Upper lobe of left lung (tissue), 6 donors: ENCODE data around the gene KLHDC2. TPM values are rescaled to one million over a fixed set of nuclear protein-coding genes. Genes with fewer than 3 reads are reported as not detected.

Source experiments
- ATAC-seq, 2 donors: fragments of 200-7000 bp; cut with Tn5 transposase; one replicate each; pipeline ENCODE4 v1.9.1; 2022; ENCODE audit warnings: mild to moderate bottlenecking in 2 of 2, moderate library complexity in 2 of 2; ENCODE audit not compliant: low FRiP score in 2 of 2
- DNase-seq, 2 donors: peaks; one replicate each; pipeline ENCODE4 v3.0.0-alpha.2; 2019 to 2020
- H3K27ac ChIP-seq, 4 donors: fragments of 200-600 bp; sonication (generic); one replicate each; pipeline ENCODE4 v1.5.1; 2016 to 2019
- H3K27me3 ChIP-seq, 4 donors: fragments of 200-600 bp; sonication (generic); one replicate each; pipeline ENCODE4 v1.5.1; 2017 to 2019
- H3K36me3 ChIP-seq, 4 donors: fragments of 200-600 bp; sonication (generic); one replicate each; pipeline ENCODE4 v1.5.1; 2016 to 2019
- H3K4me1 ChIP-seq, 4 donors: fragments of 200-600 bp; sonication (generic); one replicate each; pipeline ENCODE4 v1.5.1; 2018 to 2019
- H3K4me3 ChIP-seq, 4 donors: fragments of 200-600 bp; sonication (generic); one replicate each; pipeline ENCODE4 v1.5.1; 2017 to 2019; ENCODE audit warnings: mild to moderate bottlenecking in 2 of 4, moderate library complexity in 1 of 4
- H3K9me3 ChIP-seq, 4 donors: fragments of 200-600 bp; sonication (generic); one replicate each; pipeline ENCODE4 v1.5.1; 2018 to 2019
- CTCF ChIP-seq, 6 experiments: fragments of 450-650 bp in 4 of 6; fragments of 200-600 bp in 2 of 6; sonication (generic) in 2 of 6; IDR thresholded peaks; one replicate each; pipeline ENCODE4 v1.5.1; 2016 to 2019; ENCODE audit warnings: antibody characterized with exemption in 6 of 6
- EP300 ChIP-seq, 4 donors: sonication (generic); formaldehyde crosslinking; IDR thresholded peaks; one replicate each; pipeline ENCODE4 v1.5.1; 2017; ENCODE audit warnings: antibody characterized with exemption in 4 of 4, control low read depth in 2 of 4
- POLR2A ChIP-seq, 4 donors: fragments of 450-650 bp; IDR thresholded peaks; one replicate each; pipeline ENCODE4 v1.5.1; 2016 to 2017; ENCODE audit warnings: antibody characterized with exemption in 4 of 4, mild to moderate bottlenecking in 2 of 4
- POLR2AphosphoS5 ChIP-seq, 2 donors: sonication (generic); formaldehyde crosslinking; IDR thresholded peaks; one replicate each; pipeline ENCODE4 v1.5.1; 2017; ENCODE audit warnings: antibody characterized with exemption in 2 of 2
- WGBS, 2 donors: methylation state at CpG; one replicate each; pipeline ENCODE4 v1.1.5; 2017 to 2018; 5-methylcytosine and 5-hydroxymethylcytosine counted together
- total RNA-seq, 6 donors: library from RNA; depleted of rRNA in 4 of 6; stranded (reverse); fragments of >200 nt in 4 of 6; gene quantifications; one replicate each; pipeline versions ENCODE4 v1.1.0 to v1.2.1, GENCODE V29; 2016 to 2021
- donor health status: DM: no; HTN: no; CAD: no; lungs with moderate emphysema.
- donor health status: DM: no; HTN: yes; CAD: no; lungs with severe emphysema.

Gene KLHDC2
- total RNA-seq, 6 donors from 2014 or later: 35.4 to 77.5 (median 53.8) TPM

- Histone ChIP-seq H3K4me3 (no peak overlapping the region), H3K4me1 (no peaks in the 10 kb centered on the region), H3K36me3 (peaks cover 37 to 97% (median 72%) of the 10 kb centered on the region in 4 donors), H3K27ac (no peak overlapping the region), H3K9me3 (no peaks in the 10 kb centered on the region), H3K27me3 (no peaks in the 10 kb centered on the region)
- no peak for DNase-seq
- no peak for ATAC-seq
- WGBS, 2 donors: 89 to 91% methylated on average over 2 of the region's 2 CpGs
- TF ChIP-seq POLR2AphosphoS5 (IDR thresholded peaks at IDR 0.05) (no peak), POLR2A (IDR thresholded peaks at IDR 0.05) (no peak), EP300 (IDR thresholded peaks at IDR 0.05) (no peak), CTCF (IDR thresholded peaks at IDR 0.05) (no peak)
Observed at GRCh38 chr14:49828640-49829039, 60.7 kb downstream of the KLHDC2 start.

Other genes with a start within 250 kb of the KLHDC2 start
- 1,000 to 10,000 TPM in 4 of 6 donors, 100 to 1,000 TPM in 2; 308 to 5,471 (median 1,242) TPM for gene RPS29, start 181.8 kb upstream of the KLHDC2 start, total RNA-seq
- 10 to 100 TPM in 1 of 6 donors, 1 to 10 TPM in 5; 1.6 to 13.6 (median 8.1) TPM for gene LRR1, start 169.2 kb upstream of the KLHDC2 start, total RNA-seq
- 100 to 1,000 TPM in 5 of 6 donors, 10 to 100 TPM in 1; 98.0 to 264 (median 171) TPM for gene RPL36AL, start 147.5 kb upstream of the KLHDC2 start, total RNA-seq
- gene MGAT2, start 147.4 kb upstream of the KLHDC2 start, total RNA-seq: 10 to 100 TPM; 14.7 to 41.7 (median 25.5) TPM
- 10 to 100 TPM in 3 of 6 donors, 1 to 10 TPM in 3; 6.1 to 17.6 (median 9.6) TPM for gene DNAAF2, start 132.9 kb upstream of the KLHDC2 start, total RNA-seq
- gene POLE2, start 79.9 kb upstream of the KLHDC2 start, total RNA-seq: 1 to 10 TPM in 4 of 6 donors, under 1 TPM in 2; 0.49 to 2.7 (median 2.1) TPM
- 10 to 100 TPM in 1 of 6 donors, 1 to 10 TPM in 5; 4.6 to 11.1 (median 5.3) TPM for gene KLHDC1, start 75.0 kb upstream of the KLHDC2 start, total RNA-seq
- gene NEMF, start 84.6 kb downstream of the KLHDC2 start, total RNA-seq: 100 to 1,000 TPM in 2 of 6 donors, 10 to 100 TPM in 4; 47.9 to 293 (median 73.7) TPM
- 10 to 100 TPM; 21.0 to 81.8 (median 61.0) TPM for gene ARF6, start 124.9 kb downstream of the KLHDC2 start, total RNA-seq